ENCODE data around the gene SLCO3A1.

Gene SLCO3A1

GRCh38 chr15:92167451-92167850 lies 313.9 kb downstream of the SLCO3A1 start:
- Histone ChIP-seq H3K4me2 (ENCODE audit: low read length) (no peak overlapping the region), H4K5ac (ENCODE audit: low read length) (no peak overlapping the region), H3K18ac (ENCODE audit: low read length) (no peak overlapping the region), H3K27me3 (ENCODE audit: insufficient read depth, low read length, poor library complexity) (no peaks in the 10 kb centered on the region), H3K36me3 (ENCODE audit: control insufficient read depth, insufficient read depth, low read length) (no peaks in the 10 kb centered on the region), H2BK5ac (ENCODE audit: low read length) (no peak overlapping the region), H3K23ac (ENCODE audit: low read length) (no peak overlapping the region), H3K27ac (ENCODE audit: low read depth, low read length) (no peak overlapping the region), H3K4ac (ENCODE audit: low read depth, low read length) (no peak overlapping the region), H3K9ac (ENCODE audit: low read length) (no peak overlapping the region), H3K4me1 (ENCODE audit: control insufficient read depth, low read depth, low read length) (peaks cover 6% of the 10 kb centered on the region), H2AK5ac (ENCODE audit: low read length) (no peak overlapping the region), H4K8ac (ENCODE audit: low read depth, low read length) (no peak overlapping the region), H3K79me1 (ENCODE audit: low read length) (no peaks in the 10 kb centered on the region), H3K4me3 (ENCODE audit: low read length) (no peak overlapping the region), H2BK15ac (replicated peaks; ENCODE audit: low read depth) (no peak overlapping the region), H3K79me2 (ENCODE audit: control insufficient read depth, insufficient read depth, low read length) (no peaks in the 10 kb centered on the region), H2BK120ac (ENCODE audit: low read depth, low read length) (no peak overlapping the region), H3K56ac (ENCODE audit: low read length) (no peak overlapping the region)
- no peak for DNase-seq
- WGBS (ENCODE audit: extremely low coverage, insufficient coverage, low lambda C conversion rate): no CpG with 5 or more reads among the region's 7 CpGs

- Histone ChIP-seq H3K27ac (ENCODE audit: low read depth, low read length) (no peak overlapping the region), H3K4me3 (ENCODE audit: low read length) (no peak overlapping the region), H3K9ac (ENCODE audit: low read length) (no peak overlapping the region), H3K4me1 (ENCODE audit: control insufficient read depth, low read depth, low read length) (peaks cover 6% of the 10 kb centered on the region), H4K5ac (ENCODE audit: low read length) (no peak overlapping the region), H3K4ac (ENCODE audit: low read depth, low read length) (no peak overlapping the region), H3K18ac (ENCODE audit: low read length) (peak overlapping the region; percentile 25), H3K79me1 (ENCODE audit: low read length) (no peaks in the 10 kb centered on the region), H2BK5ac (ENCODE audit: low read length) (no peak overlapping the region), H2BK120ac (ENCODE audit: low read depth, low read length) (no peak overlapping the region), H4K8ac (ENCODE audit: low read depth, low read length) (no peak overlapping the region), H3K23ac (ENCODE audit: low read length) (no peak overlapping the region), H3K27me3 (ENCODE audit: insufficient read depth, low read length, poor library complexity) (no peaks in the 10 kb centered on the region), H2BK15ac (replicated peaks; ENCODE audit: low read depth) (no peak overlapping the region), H3K56ac (ENCODE audit: low read length) (no peak overlapping the region), H3K36me3 (ENCODE audit: control insufficient read depth, insufficient read depth, low read length) (no peaks in the 10 kb centered on the region), H3K79me2 (ENCODE audit: control insufficient read depth, insufficient read depth, low read length) (no peaks in the 10 kb centered on the region), H3K4me2 (ENCODE audit: low read length) (no peak overlapping the region), H2AK5ac (ENCODE audit: low read length) (no peak overlapping the region)
- no CpG with 5 or more reads among the region's 5 CpGs for WGBS (ENCODE audit: extremely low coverage, insufficient coverage, low lambda C conversion rate)
- DNase-seq: no peak
Observed at GRCh38 chr15:92168066-92168683, 314.7 kb downstream of the SLCO3A1 start.

DNA sequence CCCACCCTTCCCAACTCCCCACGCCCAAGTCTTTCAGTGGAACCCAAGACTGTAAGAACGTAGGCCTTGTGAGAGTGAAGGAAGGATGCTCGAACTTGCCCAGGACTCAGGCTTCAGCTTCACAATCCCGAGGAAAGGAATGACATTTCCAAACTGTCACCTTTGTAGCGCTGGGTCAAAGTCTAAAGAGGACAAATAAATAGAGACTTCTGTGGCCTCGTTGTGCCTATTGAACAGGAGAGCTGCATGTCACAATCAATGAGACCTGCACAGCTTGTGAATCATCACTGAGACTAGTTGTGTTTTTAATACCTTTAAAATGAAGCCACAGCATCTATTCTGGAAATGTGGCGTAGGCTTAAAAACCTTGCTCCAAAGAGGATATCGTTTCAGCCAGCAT lies 317.4 kb downstream of the SLCO3A1 start:
- no peaks in the 10 kb centered on the region for H3K79me2 ChIP-seq (ENCODE audit: control insufficient read depth, insufficient read depth, low read length)
- no peak overlapping the region for H3K4me3 ChIP-seq (ENCODE audit: low read length)
- whole genome bisulfite sequencing (ENCODE audit: extremely low coverage, insufficient coverage, low lambda C conversion rate): no CpG with 5 or more reads among the region's 8 CpGs
- no peak overlapping the region for H3K23ac ChIP-seq (ENCODE audit: low read length)
- no peak overlapping the region for H3K4ac ChIP-seq (ENCODE audit: low read depth, low read length)
- no peak overlapping the region for H4K5ac ChIP-seq (ENCODE audit: low read length)
- no peak overlapping the region for H3K18ac ChIP-seq (ENCODE audit: low read length)
- H2BK120ac ChIP-seq (ENCODE audit: low read depth, low read length): no peak overlapping the region
- H4K8ac ChIP-seq (ENCODE audit: low read depth, low read length): no peak overlapping the region
- H2AK5ac ChIP-seq (ENCODE audit: low read length): no peak overlapping the region
- no peak overlapping the region for H2BK15ac ChIP-seq (replicated peaks; ENCODE audit: low read depth)
- no peak overlapping the region for H3K4me2 ChIP-seq (ENCODE audit: low read length)
- no peaks in the 10 kb centered on the region for H3K4me1 ChIP-seq (ENCODE audit: control insufficient read depth, low read depth, low read length)
- H3K9ac ChIP-seq (ENCODE audit: low read length): no peak overlapping the region
- no peaks in the 10 kb centered on the region for H3K36me3 ChIP-seq (ENCODE audit: control insufficient read depth, insufficient read depth, low read length)
- H3K79me1 ChIP-seq (ENCODE audit: low read length): no peaks in the 10 kb centered on the region
- no peak overlapping the region for H3K27ac ChIP-seq (ENCODE audit: low read depth, low read length)
- no peak for DNase-seq
- no peak overlapping the region for H2BK5ac ChIP-seq (ENCODE audit: low read length)
- no peak overlapping the region for H3K56ac ChIP-seq (ENCODE audit: low read length)
- H3K27me3 ChIP-seq (ENCODE audit: insufficient read depth, low read length, poor library complexity): no peaks in the 10 kb centered on the region

GRCh38 chr15:92178911-92179310 lies 325.4 kb downstream of the SLCO3A1 start:
- no CpG with 5 or more reads among the region's 4 CpGs for WGBS (ENCODE audit: extremely low coverage, insufficient coverage, low lambda C conversion rate)
- Histone ChIP-seq H3K4me1 (ENCODE audit: control insufficient read depth, low read depth, low read length) (no peaks in the 10 kb centered on the region), H3K27me3 (ENCODE audit: insufficient read depth, low read length, poor library complexity) (no peaks in the 10 kb centered on the region), H2BK15ac (replicated peaks; ENCODE audit: low read depth) (no peak overlapping the region), H3K79me2 (ENCODE audit: control insufficient read depth, insufficient read depth, low read length) (no peaks in the 10 kb centered on the region), H4K8ac (ENCODE audit: low read depth, low read length) (no peak overlapping the region), H3K9ac (ENCODE audit: low read length) (no peak overlapping the region), H3K23ac (ENCODE audit: low read length) (no peak overlapping the region), H2AK5ac (ENCODE audit: low read length) (no peak overlapping the region), H2BK120ac (ENCODE audit: low read depth, low read length) (no peak overlapping the region), H4K5ac (ENCODE audit: low read length) (no peak overlapping the region), H3K56ac (ENCODE audit: low read length) (no peak overlapping the region), H3K18ac (ENCODE audit: low read length) (no peak overlapping the region), H3K27ac (ENCODE audit: low read depth, low read length) (no peak overlapping the region), H3K79me1 (ENCODE audit: low read length) (no peaks in the 10 kb centered on the region), H3K36me3 (ENCODE audit: control insufficient read depth, insufficient read depth, low read length) (no peaks in the 10 kb centered on the region), H2BK5ac (ENCODE audit: low read length) (no peak overlapping the region), H3K4me2 (ENCODE audit: low read length) (no peak overlapping the region), H3K4me3 (ENCODE audit: low read length) (no peak overlapping the region), H3K4ac (ENCODE audit: low read depth, low read length) (no peak overlapping the region)
- DNase-seq: no peak

DNA sequence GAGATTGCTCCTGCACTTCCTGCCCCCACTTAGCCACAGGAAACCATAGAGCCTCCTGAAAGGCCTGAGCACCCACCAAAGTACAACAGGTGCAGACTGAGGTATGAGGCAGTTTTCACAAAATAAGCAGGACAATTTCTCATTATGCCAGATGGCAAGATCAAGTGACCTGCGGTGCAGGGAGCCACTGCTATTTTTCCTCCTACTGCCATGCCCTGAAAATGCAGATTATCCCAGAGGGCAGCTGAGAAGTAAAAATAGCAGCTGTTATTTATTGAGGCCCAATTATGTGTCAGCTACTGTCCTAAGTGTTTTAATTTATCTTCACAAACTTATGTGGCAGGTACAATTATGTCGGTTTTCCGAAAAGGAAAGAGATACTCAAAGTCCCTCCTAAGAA lies 330.6 kb downstream of the SLCO3A1 start:
- Histone ChIP-seq H3K4ac (ENCODE audit: low read depth, low read length) (no peak overlapping the region), H3K4me1 (ENCODE audit: control insufficient read depth, low read depth, low read length) (no peaks in the 10 kb centered on the region), H3K23ac (ENCODE audit: low read length) (no peak overlapping the region), H3K36me3 (ENCODE audit: control insufficient read depth, insufficient read depth, low read length) (no peaks in the 10 kb centered on the region), H3K18ac (ENCODE audit: low read length) (no peak overlapping the region), H3K27me3 (ENCODE audit: insufficient read depth, low read length, poor library complexity) (no peaks in the 10 kb centered on the region), H4K8ac (ENCODE audit: low read depth, low read length) (no peak overlapping the region), H3K4me2 (ENCODE audit: low read length) (no peak overlapping the region), H2BK120ac (ENCODE audit: low read depth, low read length) (no peak overlapping the region), H3K79me2 (ENCODE audit: control insufficient read depth, insufficient read depth, low read length) (no peaks in the 10 kb centered on the region), H2BK15ac (replicated peaks; ENCODE audit: low read depth) (no peak overlapping the region), H4K5ac (ENCODE audit: low read length) (no peak overlapping the region), H3K27ac (ENCODE audit: low read depth, low read length) (no peak overlapping the region), H3K79me1 (ENCODE audit: low read length) (no peaks in the 10 kb centered on the region), H2BK5ac (ENCODE audit: low read length) (no peak overlapping the region), H2AK5ac (ENCODE audit: low read length) (no peak overlapping the region), H3K9ac (ENCODE audit: low read length) (no peak overlapping the region), H3K56ac (ENCODE audit: low read length) (no peak overlapping the region), H3K4me3 (ENCODE audit: low read length) (no peak overlapping the region)
- no peak for DNase-seq
- no CpG with 5 or more reads among the region's 3 CpGs for WGBS (ENCODE audit: extremely low coverage, insufficient coverage, low lambda C conversion rate)

GRCh38 chr15:92184679-92185230 lies 331.2 kb downstream of the SLCO3A1 start:
- no peak overlapping the region for H3K56ac ChIP-seq (ENCODE audit: low read length)
- H3K27ac ChIP-seq (ENCODE audit: low read depth, low read length): no peak overlapping the region
- H3K18ac ChIP-seq (ENCODE audit: low read length): no peak overlapping the region
- no peak overlapping the region for H3K4ac ChIP-seq (ENCODE audit: low read depth, low read length)
- H3K4me2 ChIP-seq (ENCODE audit: low read length): no peak overlapping the region
- H2BK15ac ChIP-seq (replicated peaks; ENCODE audit: low read depth): no peak overlapping the region
- no peaks in the 10 kb centered on the region for H3K27me3 ChIP-seq (ENCODE audit: insufficient read depth, low read length, poor library complexity)
- no peak overlapping the region for H3K4me3 ChIP-seq (ENCODE audit: low read length)
- WGBS (ENCODE audit: extremely low coverage, insufficient coverage, low lambda C conversion rate): no CpG with 5 or more reads among the region's 8 CpGs
- H3K79me2 ChIP-seq (ENCODE audit: control insufficient read depth, insufficient read depth, low read length): no peaks in the 10 kb centered on the region
- H3K23ac ChIP-seq (ENCODE audit: low read length): no peak overlapping the region
- H3K9ac ChIP-seq (ENCODE audit: low read length): no peak overlapping the region
- H2AK5ac ChIP-seq (ENCODE audit: low read length): no peak overlapping the region
- no peaks in the 10 kb centered on the region for H3K36me3 ChIP-seq (ENCODE audit: control insufficient read depth, insufficient read depth, low read length)
- no peaks in the 10 kb centered on the region for H3K79me1 ChIP-seq (ENCODE audit: low read length)
- H4K8ac ChIP-seq (ENCODE audit: low read depth, low read length): no peak overlapping the region
- H2BK120ac ChIP-seq (ENCODE audit: low read depth, low read length): no peak overlapping the region
- DNase-seq: no peak
- no peaks in the 10 kb centered on the region for H3K4me1 ChIP-seq (ENCODE audit: control insufficient read depth, low read depth, low read length)
- H2BK5ac ChIP-seq (ENCODE audit: low read length): no peak overlapping the region
- H4K5ac ChIP-seq (ENCODE audit: low read length): no peak overlapping the region
